ENCODE data around the gene RERGL.

DNA sequence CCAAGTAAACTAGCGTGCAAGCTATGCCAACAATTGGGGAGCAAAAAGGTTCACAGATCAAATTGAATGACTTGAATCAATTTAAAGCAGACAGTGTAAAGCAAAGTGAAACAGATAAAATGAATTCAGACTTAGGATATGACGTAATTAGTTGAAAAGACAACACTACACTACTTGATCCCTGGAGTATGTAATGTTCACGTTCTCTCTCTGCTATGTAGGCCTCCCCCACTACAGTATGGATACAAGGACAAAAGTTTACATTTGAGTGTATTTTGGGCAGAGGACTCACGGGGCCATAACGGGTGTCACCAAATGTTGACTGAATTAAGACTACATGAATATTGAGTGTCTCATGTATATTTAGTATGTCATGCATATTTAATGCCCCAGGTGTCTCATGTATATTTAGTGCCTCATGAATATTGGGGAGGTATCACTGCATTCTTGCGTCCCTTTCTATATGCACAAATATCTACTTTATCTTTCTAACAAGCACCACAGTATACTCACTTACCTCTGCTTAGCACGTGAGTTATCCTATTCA lies 44.5 kb downstream of the RERGL start:
- TF ChIP-seq, protein P1, sequence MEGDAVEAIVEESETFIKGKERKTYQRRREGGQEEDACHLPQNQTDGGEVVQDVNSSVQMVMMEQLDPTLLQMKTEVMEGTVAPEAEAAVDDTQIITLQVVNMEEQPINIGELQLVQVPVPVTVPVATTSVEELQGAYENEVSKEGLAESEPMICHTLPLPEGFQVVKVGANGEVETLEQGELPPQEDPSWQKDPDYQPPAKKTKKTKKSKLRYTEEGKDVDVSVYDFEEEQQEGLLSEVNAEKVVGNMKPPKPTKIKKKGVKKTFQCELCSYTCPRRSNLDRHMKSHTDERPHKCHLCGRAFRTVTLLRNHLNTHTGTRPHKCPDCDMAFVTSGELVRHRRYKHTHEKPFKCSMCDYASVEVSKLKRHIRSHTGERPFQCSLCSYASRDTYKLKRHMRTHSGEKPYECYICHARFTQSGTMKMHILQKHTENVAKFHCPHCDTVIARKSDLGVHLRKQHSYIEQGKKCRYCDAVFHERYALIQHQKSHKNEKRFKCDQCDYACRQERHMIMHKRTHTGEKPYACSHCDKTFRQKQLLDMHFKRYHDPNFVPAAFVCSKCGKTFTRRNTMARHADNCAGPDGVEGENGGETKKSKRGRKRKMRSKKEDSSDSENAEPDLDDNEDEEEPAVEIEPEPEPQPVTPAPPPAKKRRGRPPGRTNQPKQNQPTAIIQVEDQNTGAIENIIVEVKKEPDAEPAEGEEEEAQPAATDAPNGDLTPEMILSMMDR (conservative IDR thresholded peaks at IDR 0.05; ENCODE audit: low read depth, low read length): no peak
- TF ChIP-seq EZH2 (IDR thresholded peaks at IDR 0.05; ENCODE audit: low read length, unreplicated experiment) (no peak), EZH2phosphoT487 (IDR thresholded peaks at IDR 0.05; ENCODE audit: borderline replicate concordance, low read length) (no peak)

Data from PC-3 (cell line).